CD8-positive, alpha-beta memory T cell (primary cell): ENCODE data around the gene PSG11. TPM values are rescaled to one million over a fixed set of nuclear protein-coding genes. Genes with fewer than 3 reads are reported as not detected.
"Not testable (repeated sequence)": the region's sequence is repeated elsewhere in the genome, so short reads cannot be mapped to it uniquely, and the experiment has no call there.

Experiments used
- CTCF ChIA-PET: fragments of 350-600 bp; sonication (Branson Sonifier 250); formaldehyde crosslinking; loops from one replicate; lab custom pipeline; 2021; ENCODE audit warnings: antibody characterized with exemption; lab: Charles Lee
- POLR2A ChIA-PET: fragments of 350-600 bp; sonication (Branson Sonifier 250); formaldehyde crosslinking; loops from one replicate; lab custom pipeline; 2021; ENCODE audit warnings: antibody characterized with exemption; lab: Charles Lee
- DNase-seq, 5 donors: peaks; one replicate each; pipeline versions ENCODE4 v3.0.0 to v3.0.0-alpha.2; 2020 to 2022; ENCODE audit warnings: mixed read lengths in 1 of 5
- H3K27ac ChIP-seq: one replicate; pipeline ENCODE4 v1.7.0; 2013; ENCODE audit warnings: low read depth, mild to moderate bottlenecking, low read length, moderate library complexity
- H3K27me3 ChIP-seq: 2 replicates; pipeline ENCODE4 v1.7.0; 2013; ENCODE audit warnings: low read length, mild to moderate bottlenecking; ENCODE audit not compliant: insufficient read depth, poor library complexity, severe bottlenecking
- H3K36me3 ChIP-seq: 2 replicates; pipeline ENCODE4 v1.7.0; 2013; ENCODE audit warnings: mild to moderate bottlenecking, low read length, moderate library complexity; ENCODE audit not compliant: insufficient read depth
- H3K4me1 ChIP-seq: 2 replicates; pipeline ENCODE4 v1.7.0; 2013; ENCODE audit warnings: mild to moderate bottlenecking, low read length, moderate library complexity; ENCODE audit not compliant: insufficient read depth
- H3K4me3 ChIP-seq: 2 replicates; pipeline ENCODE4 v1.7.0; 2013; ENCODE audit warnings: mild to moderate bottlenecking, low read length
- H3K9me3 ChIP-seq: 2 replicates; pipeline ENCODE4 v1.7.0; 2013; ENCODE audit warnings: mild to moderate bottlenecking, low read length
- H3K27ac Mint-ChIP-seq, 8 donors: one replicate each; pipeline ENCODE4 v1.8.0; 2020 to 2021; ENCODE audit warnings: mixed read lengths in 8 of 8, mild to moderate bottlenecking in 6 of 8, inconsistent platforms in 3 of 8, moderate library complexity in 3 of 8
- H3K27me3 Mint-ChIP-seq, 2 donors: one replicate each; pipeline ENCODE4 v1.8.0; 2020 to 2021; ENCODE audit warnings: mixed read lengths in 2 of 2, mild to moderate bottlenecking in 1 of 2, moderate library complexity in 1 of 2
- H3K36me3 Mint-ChIP-seq, 3 donors: one replicate each; pipeline ENCODE4 v1.8.0; 2020 to 2021; ENCODE audit warnings: mixed read lengths in 3 of 3, inconsistent platforms in 1 of 3, mild to moderate bottlenecking in 1 of 3
- H3K4me1 Mint-ChIP-seq, 3 donors: one replicate each; pipeline ENCODE4 v1.8.0; 2020 to 2021; ENCODE audit warnings: mixed read lengths in 3 of 3, inconsistent platforms in 1 of 3, mild to moderate bottlenecking in 1 of 3
- H3K4me3 Mint-ChIP-seq, 7 donors: one replicate each; pipeline ENCODE4 v1.8.0; 2020 to 2021; ENCODE audit warnings: mixed read lengths in 7 of 7, mild to moderate bottlenecking in 6 of 7, moderate library complexity in 4 of 7, inconsistent platforms in 2 of 7
- H3K9me3 Mint-ChIP-seq, 5 donors: one replicate each; pipeline ENCODE4 v1.8.0; 2020 to 2022; ENCODE audit warnings: mixed read lengths in 5 of 5, mild to moderate bottlenecking in 3 of 5, moderate library complexity in 2 of 5, inconsistent platforms in 1 of 5
- polyA plus RNA-seq: library from polyadenylated mRNA; unstranded; fragments of 300-500 nt; fragmentation: Illumina TruSeq; gene quantifications from one replicate; pipeline ENCODE4 v1.2.3, GENCODE V29; 2021
- total RNA-seq, 2 experiments: library from RNA; stranded (reverse); gene quantifications; one replicate each; pipeline ENCODE4 v1.2.3, GENCODE V29; 2021

The PSG11 gene
- total and polyA plus RNA-seq, 3 experiments from 2014 or later: not detected

DNA sequence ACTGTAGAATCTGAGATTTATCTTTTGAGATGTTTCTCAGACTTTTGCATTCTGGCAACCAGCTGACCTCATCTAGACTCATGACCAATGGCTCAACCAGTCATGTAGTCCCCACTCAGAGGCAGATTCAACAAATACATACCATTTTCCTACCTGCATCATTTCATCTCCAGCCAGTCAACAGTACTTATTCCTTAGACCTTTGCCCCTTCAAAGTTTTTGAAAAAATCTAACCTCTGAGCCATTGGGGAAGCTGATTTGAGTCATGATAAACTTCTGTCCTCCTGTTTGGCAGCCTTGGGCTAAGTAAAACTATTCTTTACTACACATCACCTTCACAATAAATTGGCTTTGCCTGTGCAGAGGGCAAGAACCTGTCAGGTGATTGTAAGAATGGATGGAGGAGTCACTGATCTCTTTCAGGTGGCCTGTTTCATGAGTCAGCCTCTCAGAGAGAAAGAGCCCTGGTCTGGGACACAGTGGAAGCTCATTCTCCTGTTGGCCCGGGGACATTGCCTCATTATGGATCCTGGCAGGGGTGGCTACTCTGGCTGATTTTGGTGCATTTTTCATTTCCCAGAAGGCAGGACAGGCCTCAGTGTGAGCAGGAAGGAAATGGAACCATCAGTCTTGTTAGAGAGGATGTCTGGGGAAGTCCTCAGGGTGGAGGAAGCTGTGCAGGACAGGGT lies 17.4 kb upstream of the PSG11 start:
- H3K36me3 ChIP-seq, H3K4me1 ChIP-seq, H3K27ac ChIP-seq, H3K9me3 Mint-ChIP-seq, CTCF ChIA-PET, H3K4me1 Mint-ChIP-seq, H3K9me3 ChIP-seq, H3K27me3 ChIP-seq, H3K4me3 ChIP-seq, H3K27ac Mint-ChIP-seq, H3K4me3 Mint-ChIP-seq, H3K36me3 Mint-ChIP-seq, DNase-seq, POLR2A ChIA-PET: not testable (repeated sequence)
- peaks cover 10 to 26% of the 10 kb centered on the region in 2 donors for H3K27me3 Mint-ChIP-seq

- H3K27me3 ChIP-seq, H3K36me3 Mint-ChIP-seq, H3K4me1 Mint-ChIP-seq, H3K27ac ChIP-seq, CTCF ChIA-PET, DNase-seq, H3K9me3 Mint-ChIP-seq, H3K4me3 ChIP-seq, H3K9me3 ChIP-seq, H3K27ac Mint-ChIP-seq, H3K4me3 Mint-ChIP-seq, H3K4me1 ChIP-seq, H3K36me3 ChIP-seq, POLR2A ChIA-PET: not testable (repeated sequence)
- peaks cover 25 to 27% of the 10 kb centered on the region in 2 donors for H3K27me3 Mint-ChIP-seq
Measured at GRCh38 chr19:43031645-43032044, 5.4 kb upstream of the PSG11 start.

DNA sequence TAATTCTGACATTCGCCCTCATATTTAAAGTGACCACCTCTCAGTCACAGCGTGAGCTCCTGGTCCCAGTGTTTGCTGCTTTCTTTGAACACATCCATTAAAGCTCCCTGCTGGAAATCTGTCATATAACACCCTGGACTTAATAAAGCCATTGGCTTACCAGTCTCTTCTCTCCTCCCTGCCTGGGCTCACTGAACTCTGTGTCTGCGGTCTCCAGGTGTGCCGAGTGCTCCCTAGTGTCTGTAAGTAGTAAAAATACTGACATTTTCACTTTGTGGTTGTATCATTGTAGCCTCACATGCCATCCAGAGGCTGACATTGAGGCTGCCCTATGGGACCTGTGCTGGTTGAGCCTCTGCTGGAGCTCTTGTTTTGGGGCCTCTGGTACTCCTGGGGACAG lies 2.6 kb upstream of the PSG11 start:
- ChIA-PET CTCF (no interaction called here), POLR2A (no interaction called here)
- H3K27me3 Mint-ChIP-seq: peaks cover 17 to 22% of the 10 kb centered on the region in 2 donors
- Histone ChIP-seq H3K27ac (no peak overlapping the region), H3K27me3 (no peaks in the 10 kb centered on the region), H3K4me3 (no peak overlapping the region), H3K9me3 (no peaks in the 10 kb centered on the region), H3K36me3 (no peaks in the 10 kb centered on the region), H3K4me1 (no peaks in the 10 kb centered on the region)
- no peaks in the 10 kb centered on the region for H3K4me1 Mint-ChIP-seq
- DNase-seq: no peak
- H3K36me3 Mint-ChIP-seq: no peaks in the 10 kb centered on the region
- H3K27ac Mint-ChIP-seq: no peak overlapping the region
- H3K4me3 Mint-ChIP-seq: no peak overlapping the region
- no peaks in the 10 kb centered on the region for H3K9me3 Mint-ChIP-seq

DNA sequence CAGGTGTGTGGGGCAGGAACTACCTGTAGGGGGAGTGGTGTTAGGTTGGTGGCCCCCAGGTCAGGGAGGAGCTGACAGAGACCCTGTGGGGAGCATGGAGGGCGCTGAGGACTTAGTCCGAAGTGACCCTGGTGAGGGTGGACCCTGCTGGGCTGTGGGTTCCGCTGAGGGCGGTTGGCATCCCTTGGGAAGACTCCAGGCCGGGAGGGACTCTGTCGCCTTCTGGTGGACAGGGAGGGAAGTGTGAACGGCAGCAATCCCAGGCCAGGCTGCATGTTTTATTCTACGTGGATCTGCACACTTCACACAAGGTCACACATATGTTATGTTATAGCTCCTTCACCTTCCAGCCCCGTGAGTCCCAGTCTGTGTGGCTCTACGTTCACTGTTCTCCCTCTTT lies 1.7 kb upstream of the PSG11 start:
- H3K4me1 Mint-ChIP-seq, H3K9me3 ChIP-seq, CTCF ChIA-PET, H3K4me1 ChIP-seq, H3K27ac ChIP-seq, H3K36me3 ChIP-seq, DNase-seq, H3K36me3 Mint-ChIP-seq, H3K4me3 ChIP-seq, H3K4me3 Mint-ChIP-seq, POLR2A ChIA-PET, H3K9me3 Mint-ChIP-seq, H3K27ac Mint-ChIP-seq, H3K27me3 ChIP-seq: not testable (repeated sequence)
- peaks cover 17 to 18% of the 10 kb centered on the region in 2 donors for H3K27me3 Mint-ChIP-seq

DNA sequence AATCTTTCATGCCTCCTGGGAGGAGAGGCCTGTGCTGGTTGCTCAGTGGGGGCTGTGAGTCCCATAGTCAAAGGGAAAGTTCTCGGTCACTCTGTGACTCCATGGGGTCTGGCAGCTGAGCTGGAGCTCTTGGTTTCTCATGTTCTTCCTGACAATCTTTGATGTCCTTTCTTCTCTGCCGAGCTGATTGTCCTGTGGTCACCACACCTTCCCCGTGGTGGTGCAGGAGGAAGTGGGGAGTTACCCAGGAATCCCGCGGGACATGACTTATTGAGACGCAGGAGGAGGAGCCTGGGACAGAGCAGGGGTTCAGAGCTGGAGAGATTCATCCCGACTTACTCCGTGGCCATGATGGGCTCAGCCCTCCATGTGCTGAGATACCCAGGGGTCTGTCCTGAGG lies 792 bp upstream of the PSG11 start:
- H3K9me3 ChIP-seq, DNase-seq, H3K4me1 ChIP-seq, CTCF ChIA-PET, H3K36me3 Mint-ChIP-seq, H3K4me1 Mint-ChIP-seq, H3K27ac Mint-ChIP-seq, H3K4me3 ChIP-seq, H3K4me3 Mint-ChIP-seq, H3K27ac ChIP-seq, H3K9me3 Mint-ChIP-seq, H3K27me3 ChIP-seq, POLR2A ChIA-PET, H3K36me3 ChIP-seq: not testable (repeated sequence)
- peaks cover 15% of the 10 kb centered on the region in 2 donors for H3K27me3 Mint-ChIP-seq

DNA sequence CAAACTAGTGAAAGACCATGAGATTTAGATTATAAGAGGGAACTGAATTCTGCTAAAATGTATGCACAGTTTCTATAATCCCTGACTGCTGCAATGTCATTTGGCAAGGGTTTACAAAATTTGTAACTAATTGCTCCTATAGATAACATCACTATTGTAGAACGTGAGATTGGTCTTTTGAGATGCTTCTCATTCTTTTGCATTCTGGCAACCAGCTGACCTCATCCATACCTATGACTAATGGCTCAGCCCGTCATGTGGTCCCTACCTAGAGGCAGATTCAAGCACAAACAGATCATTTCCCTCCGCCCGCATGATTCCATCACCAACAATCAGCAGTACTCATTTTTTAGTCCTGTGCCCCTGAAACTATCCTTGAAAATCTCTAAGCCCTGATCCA lies 4.2 kb downstream of the PSG11 start:
- H3K27ac ChIP-seq, H3K27me3 ChIP-seq, H3K27me3 Mint-ChIP-seq, H3K4me1 ChIP-seq, H3K36me3 ChIP-seq, H3K4me3 ChIP-seq, DNase-seq, POLR2A ChIA-PET, H3K4me1 Mint-ChIP-seq, H3K9me3 Mint-ChIP-seq, H3K9me3 ChIP-seq, CTCF ChIA-PET, H3K4me3 Mint-ChIP-seq, H3K27ac Mint-ChIP-seq, H3K36me3 Mint-ChIP-seq: not testable (repeated sequence)

DNA sequence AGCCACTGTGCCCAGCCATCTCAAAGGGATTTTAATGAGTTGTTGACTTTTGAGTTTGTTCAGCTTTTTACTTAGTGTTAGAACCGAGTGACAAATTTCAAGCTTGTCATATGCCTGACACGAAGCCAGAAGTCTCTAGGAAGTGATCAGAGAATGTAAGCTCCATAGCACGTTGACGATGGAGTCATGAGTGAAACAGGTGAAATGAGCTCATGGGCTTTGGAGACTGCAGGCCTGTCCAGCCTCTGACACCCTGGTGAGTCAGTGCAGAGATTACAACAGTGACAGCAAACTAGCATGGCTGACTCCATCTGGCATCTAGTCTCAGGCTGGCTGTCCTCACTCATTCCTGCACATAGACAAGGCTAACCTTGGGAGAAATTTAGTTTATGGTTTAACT lies 4.6 kb downstream of the PSG11 start:
- H3K4me1 Mint-ChIP-seq, H3K36me3 Mint-ChIP-seq, DNase-seq, H3K27me3 ChIP-seq, H3K27ac ChIP-seq, H3K4me1 ChIP-seq, H3K4me3 Mint-ChIP-seq, CTCF ChIA-PET, H3K36me3 ChIP-seq, H3K27ac Mint-ChIP-seq, H3K9me3 Mint-ChIP-seq, H3K9me3 ChIP-seq, POLR2A ChIA-PET, H3K4me3 ChIP-seq, H3K27me3 Mint-ChIP-seq: not testable (repeated sequence)

- DNase-seq, H3K27me3 Mint-ChIP-seq, H3K27ac ChIP-seq, H3K36me3 Mint-ChIP-seq, CTCF ChIA-PET, H3K27me3 ChIP-seq, H3K4me3 ChIP-seq, H3K9me3 ChIP-seq, POLR2A ChIA-PET, H3K4me1 ChIP-seq, H3K4me3 Mint-ChIP-seq, H3K27ac Mint-ChIP-seq, H3K9me3 Mint-ChIP-seq, H3K36me3 ChIP-seq, H3K4me1 Mint-ChIP-seq: not testable (repeated sequence)
Measured at GRCh38 chr19:43019588-43019987, 6.7 kb downstream of the PSG11 start.

DNA sequence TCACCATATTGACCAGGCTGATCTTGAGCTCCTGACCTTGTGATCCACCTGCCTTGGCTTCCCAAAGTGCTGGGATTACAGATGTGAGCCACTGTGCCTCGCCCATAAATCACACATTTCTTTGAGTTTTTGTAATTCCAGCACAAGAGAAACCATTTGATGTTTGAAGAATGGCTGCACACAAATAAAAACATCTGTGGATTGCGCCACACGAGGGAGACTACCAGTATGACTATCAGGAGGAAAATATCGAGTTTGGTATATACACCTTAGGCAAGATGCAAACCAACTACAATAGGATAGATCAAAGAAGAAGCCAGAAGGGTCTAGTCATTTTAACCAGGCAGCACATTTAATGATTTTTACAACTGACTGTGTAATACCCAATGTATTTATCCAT lies 20.4 kb downstream of the PSG11 start:
- H3K9me3 Mint-ChIP-seq, DNase-seq, POLR2A ChIA-PET, H3K27me3 ChIP-seq, H3K4me3 Mint-ChIP-seq, H3K4me1 ChIP-seq, H3K36me3 Mint-ChIP-seq, H3K27ac ChIP-seq, H3K36me3 ChIP-seq, H3K9me3 ChIP-seq, H3K27ac Mint-ChIP-seq, CTCF ChIA-PET, H3K4me1 Mint-ChIP-seq, H3K4me3 ChIP-seq: not testable (repeated sequence)
- peaks cover 9 to 55% of the 10 kb centered on the region in 2 donors for H3K27me3 Mint-ChIP-seq
